ENCODE results near the gene LGR6. TPM values are rescaled to one million over a fixed set of nuclear protein-coding genes. Genes with fewer than 3 reads are reported as not detected.

Gene LGR6
- total and polyA plus RNA-seq, 2 of the 8 experiments (the other 6 are each of a cell fraction or from before 2014, with no cell fraction given) = 0.50 to 1.0 TPM

DNA sequence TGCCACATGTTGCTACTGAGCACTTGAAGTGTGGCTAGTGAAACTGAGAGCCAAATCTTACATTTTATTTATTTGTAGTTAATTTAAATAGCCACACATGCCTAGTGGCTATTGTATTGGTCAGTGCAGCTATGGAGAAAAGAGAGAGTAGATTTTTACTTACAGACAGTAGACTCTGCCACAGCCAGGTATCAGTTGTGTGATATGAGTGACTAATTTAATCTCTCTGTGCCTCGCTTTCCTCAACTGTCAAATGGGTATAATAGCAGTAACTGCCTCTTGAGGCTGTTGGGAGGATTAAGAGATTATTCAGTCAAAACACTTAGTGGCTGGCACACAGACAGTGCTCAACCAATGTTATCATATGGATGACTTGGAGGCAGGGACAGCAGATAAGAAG is 99.2 kb downstream of the LGR6 start:
- ChIA-PET CTCF (ENCODE audit: partially characterized antibody) (interaction anchor here (1.4 kb wide), 1 partner anchor 87 kb away, joined by 5 read pairs; no protein-coding TSS in a partner anchor), POLR2A (ENCODE audit: partially characterized antibody) (interaction anchor here (0.7 kb wide), 1 partner anchor 9 kb away, joined by 3 read pairs; no protein-coding TSS in a partner anchor)
- no peak overlapping the region for H2AK5ac ChIP-seq (ENCODE audit: low read depth, low read length)
- no peaks in the 10 kb centered on the region for H3K36me3 ChIP-seq (ENCODE audit: control insufficient read depth in 2 of 4, insufficient read depth in 4 of 4, low read length in 3 of 4)
- H3K4ac ChIP-seq (replicated peaks; ENCODE audit: insufficient read length, low read depth, low read length) = no peak overlapping the region
- TF ChIP-seq SP1 (IDR thresholded peaks at IDR 0.05; ENCODE audit: low read depth, low read length) = no peak
- TF ChIP-seq SP4 (IDR thresholded peaks at IDR 0.05; ENCODE audit: low read length) = no peak
- TF ChIP-seq SRF (IDR thresholded peaks at IDR 0.05; ENCODE audit: low read depth, low read length) = no peak
- no peak for TF ChIP-seq YY1 (IDR thresholded peaks at IDR 0.05; ENCODE audit: low read depth, low read length)
- no peak for TF ChIP-seq TCF12 (IDR thresholded peaks at IDR 0.05; ENCODE audit: low read depth, low read length)
- TF ChIP-seq BCL11A (IDR thresholded peaks at IDR 0.05; ENCODE audit: low read depth in 2 of 2, low read length in 2 of 2) = no peak
- no peak for TF ChIP-seq CHD1 (IDR thresholded peaks at IDR 0.05; ENCODE audit: low read depth, low read length)
- no peak for TF ChIP-seq CBX8 (IDR thresholded peaks at IDR 0.05; ENCODE audit: borderline replicate concordance, low read depth, low read length)
- no peak for TF ChIP-seq SIRT6 (IDR thresholded peaks at IDR 0.05; ENCODE audit: low read length)
- TF ChIP-seq, protein P1, sequence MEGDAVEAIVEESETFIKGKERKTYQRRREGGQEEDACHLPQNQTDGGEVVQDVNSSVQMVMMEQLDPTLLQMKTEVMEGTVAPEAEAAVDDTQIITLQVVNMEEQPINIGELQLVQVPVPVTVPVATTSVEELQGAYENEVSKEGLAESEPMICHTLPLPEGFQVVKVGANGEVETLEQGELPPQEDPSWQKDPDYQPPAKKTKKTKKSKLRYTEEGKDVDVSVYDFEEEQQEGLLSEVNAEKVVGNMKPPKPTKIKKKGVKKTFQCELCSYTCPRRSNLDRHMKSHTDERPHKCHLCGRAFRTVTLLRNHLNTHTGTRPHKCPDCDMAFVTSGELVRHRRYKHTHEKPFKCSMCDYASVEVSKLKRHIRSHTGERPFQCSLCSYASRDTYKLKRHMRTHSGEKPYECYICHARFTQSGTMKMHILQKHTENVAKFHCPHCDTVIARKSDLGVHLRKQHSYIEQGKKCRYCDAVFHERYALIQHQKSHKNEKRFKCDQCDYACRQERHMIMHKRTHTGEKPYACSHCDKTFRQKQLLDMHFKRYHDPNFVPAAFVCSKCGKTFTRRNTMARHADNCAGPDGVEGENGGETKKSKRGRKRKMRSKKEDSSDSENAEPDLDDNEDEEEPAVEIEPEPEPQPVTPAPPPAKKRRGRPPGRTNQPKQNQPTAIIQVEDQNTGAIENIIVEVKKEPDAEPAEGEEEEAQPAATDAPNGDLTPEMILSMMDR (IDR thresholded peaks at IDR 0.05; ENCODE audit: control extremely low read depth in 1 of 3, insufficient read depth in 1 of 3, low read depth in 1 of 3, low read length in 3 of 3) = no peak
- no peak for TF ChIP-seq RXRA (IDR thresholded peaks at IDR 0.05; ENCODE audit: insufficient read depth, low read depth, low read length)
- TF ChIP-seq CREB1 (IDR thresholded peaks at IDR 0.05) = no peak
- TF ChIP-seq SIN3A (conservative IDR thresholded peaks at IDR 0.05 in 1 of 2, IDR thresholded peaks at IDR 0.05 in 1 of 2; ENCODE audit: low read depth in 1 of 2, low read length in 2 of 2) = no peak
- H2BK15ac ChIP-seq (ENCODE audit: low read length) = no peak overlapping the region
- no peak overlapping the region for H3K4me3 ChIP-seq (ENCODE audit: extremely low read depth in 1 of 4, insufficient read depth in 2 of 4, low read depth in 3 of 4, low read length in 4 of 4)
- no peak overlapping the region for H2BK5ac ChIP-seq (ENCODE audit: low read depth, low read length)
- no peak overlapping the region for H4K8ac ChIP-seq (ENCODE audit: extremely low read depth, insufficient read depth, low read length)
- H2BK12ac ChIP-seq (ENCODE audit: low read depth, low read length) = no peak overlapping the region
- H3K4me1 ChIP-seq (replicated peaks in 1 of 4; ENCODE audit: control insufficient read depth in 3 of 4, insufficient read depth in 4 of 4, low read length in 3 of 4) = no peaks in the 10 kb centered on the region
- no peak overlapping the region for H3K14ac ChIP-seq (ENCODE audit: insufficient read length)
- H4K5ac ChIP-seq (ENCODE audit: insufficient read length, low read depth, low read length) = no peak overlapping the region
- H3K56ac ChIP-seq (replicated peaks; ENCODE audit: insufficient read length, low read depth, low read length) = no peak overlapping the region
- FAIRE-seq = no peak
- no peaks in the 10 kb centered on the region for H4K20me1 ChIP-seq (replicated peaks in 1 of 2; ENCODE audit: control insufficient read depth in 1 of 2, insufficient read depth in 2 of 2, low read length in 2 of 2)
- H3K4me2 ChIP-seq (ENCODE audit: insufficient read depth in 1 of 2, low read depth in 2 of 2, low read length in 2 of 2) = no peak overlapping the region
- H3K9me3 ChIP-seq (ENCODE audit: insufficient read depth in 2 of 2, low read depth in 1 of 2, low read length in 1 of 2) = no peaks in the 10 kb centered on the region
- H3K23ac ChIP-seq (ENCODE audit: insufficient read length) = no peak overlapping the region
- no peak overlapping the region for H3K27ac ChIP-seq (ENCODE audit: low read depth, low read length)
- H3K27me3 ChIP-seq (replicated peaks in 1 of 4; ENCODE audit: control insufficient read depth in 3 of 4, extremely low read depth in 1 of 4, insufficient read depth in 3 of 4, low read length in 3 of 4) = no peaks in the 10 kb centered on the region
- no peak overlapping the region for H2BK120ac ChIP-seq (replicated peaks; ENCODE audit: low read depth, low read length)
- DNase-seq (ENCODE audit: low read depth in 1 of 2, low spot score in 2 of 2) = no peak
- H4K91ac ChIP-seq (replicated peaks; ENCODE audit: insufficient read length, low read length) = no peak overlapping the region
- H2AFZ ChIP-seq (ENCODE audit: low read length) = no peak overlapping the region
- no peak overlapping the region for H3K9ac ChIP-seq (replicated peaks in 1 of 4; ENCODE audit: extremely low read depth in 1 of 4, low read depth in 3 of 4, low read length in 3 of 4)
- H3K23me2 ChIP-seq (ENCODE audit: low read depth, low read length) = no peaks in the 10 kb centered on the region
- no peak overlapping the region for H3K18ac ChIP-seq (ENCODE audit: extremely low read depth, low read length)
- no peaks in the 10 kb centered on the region for H3K79me2 ChIP-seq (ENCODE audit: control insufficient read depth in 1 of 2, insufficient read depth in 2 of 2, low read length in 2 of 2)
- 84% methylated on average over 1 of the region's 1 CpG; no CpG with 5 or more reads in 1 of the 2 experiments for WGBS, 2 experiments (ENCODE audit: extremely low coverage in 1 of 2, insufficient coverage in 1 of 2, insufficient read length in 1 of 2, insufficient replicate concordance in 2 of 2, low coverage in 1 of 2, low lambda C conversion rate in 2 of 2, missing lambda C conversion rate in 1 of 2)
- H2BK20ac ChIP-seq (ENCODE audit: low read length) = no peak overlapping the region
- no peaks in the 10 kb centered on the region for H3K79me1 ChIP-seq (ENCODE audit: low read depth, low read length)
